Panc1 (cell line): Measurements from ENCODE around the gene EFCAB8. TPM values are rescaled to one million over a fixed set of nuclear protein-coding genes. Genes with fewer than 3 reads are reported as not detected.

Experiments
- ATAC-seq: fragments of 200-7000 bp; cut with Tn5 transposase; 2 replicates; pipeline ENCODE4 v1.9.1; 2020; ENCODE audit warnings: mild to moderate bottlenecking, moderate library complexity
- BruUV-seq: library from RNA; stranded (reverse); fragments of 400-500 nt; replicated peaks from 2 replicates; lab custom pipeline; 2021; lab: Mats Ljungman, UMichigan
- CTCF ChIA-PET: fragments of 300-600 bp; sonication (Branson Sonifier 250); formaldehyde crosslinking; loops from one replicate; lab custom pipeline; 2022; ENCODE audit warnings: antibody characterized with exemption; lab: Charles Lee
- POLR2A ChIA-PET: fragments of 300-600 bp; sonication (Branson Sonifier 250); formaldehyde crosslinking; loops from one replicate; lab custom pipeline; 2022; ENCODE audit warnings: antibody characterized with exemption; lab: Charles Lee
- DNase-seq: peaks from one replicate; pipeline ENCODE4 v3.0.0-alpha.2; 2010; ENCODE audit warnings: low read depth, low spot score
- H3K27ac ChIP-seq: 2 replicates; pipeline ENCODE4 v1.5.1; 2011; ENCODE audit warnings: mild to moderate bottlenecking, low read length, inconsistent platforms
- H3K27me3 ChIP-seq: fragments of 200-500 bp; sonication (Bioruptor generic); 2 replicates; pipeline ENCODE4 v1.6.0; 2014; ENCODE audit warnings: low read length, inconsistent platforms; ENCODE audit not compliant: control insufficient read depth, insufficient read depth
- H3K36me3 ChIP-seq: fragments of 200-500 bp; sonication (Bioruptor generic); 2 replicates; pipeline ENCODE4 v1.5.1; 2014; ENCODE audit warnings: inconsistent platforms, mild to moderate bottlenecking, low read length, moderate library complexity; ENCODE audit not compliant: control insufficient read depth, insufficient read depth
- H3K4me1 ChIP-seq: 2 replicates; pipeline ENCODE4 v1.5.1; 2011; ENCODE audit warnings: inconsistent platforms, mild to moderate bottlenecking, low read length, moderate library complexity; ENCODE audit not compliant: control insufficient read depth, insufficient read depth
- H3K4me3 ChIP-seq, 2 experiments: 2 replicates each; pipeline ENCODE4 v1.5.1; 2011 to 2012; ENCODE audit warnings: low read depth in 2 of 2, low read length in 2 of 2, mild to moderate bottlenecking in 2 of 2, inconsistent platforms in 1 of 2, moderate library complexity in 1 of 2
- H3K9me3 ChIP-seq: fragments of 200-500 bp; sonication (Bioruptor generic); 2 replicates; pipeline ENCODE4 v1.5.1; 2014; ENCODE audit warnings: low read depth, mild to moderate bottlenecking, inconsistent platforms, low read length, moderate library complexity; ENCODE audit not compliant: control insufficient read depth, insufficient read depth
- POLR2AphosphoS5 ChIP-seq: IDR thresholded peaks from 2 replicates; pipeline ENCODE4 v1.6.1; 2012; ENCODE audit warnings: mild to moderate bottlenecking, low read depth, low read length, moderate library complexity
- SIN3A ChIP-seq: IDR thresholded peaks from 2 replicates; pipeline ENCODE4 v1.6.1; 2012; ENCODE audit warnings: low read depth, mild to moderate bottlenecking, low read length, moderate library complexity, borderline replicate concordance; ENCODE audit not compliant: insufficient read depth
- TCF7L2 ChIP-seq: IDR thresholded peaks from 2 replicates; pipeline ENCODE4 v1.6.1; 2011; ENCODE audit warnings: mild to moderate bottlenecking, low read depth, low read length, inconsistent platforms
- in situ Hi-C: cut with HindIII; loops from 2 replicates; pipeline ENCODE4 v1.10.0; 2016; ENCODE audit warnings: low sequenced_read_pairs, low pct_unique_long_range_greater_than_20kb
- intact Hi-C: fragments of 100-400 bp; cut with micrococcal nuclease; formaldehyde crosslinking; loops from one replicate; pipeline ENCODE4 v1.10.0; 2022; ENCODE audit not compliant: unreplicated experiment
- total RNA-seq: library from RNA; stranded (reverse); gene quantifications from one replicate; pipeline ENCODE4 v1.2.1, GENCODE V29; 2021; ENCODE audit not compliant: unreplicated experiment
- TF ChIP-seq, protein P1 (sequence below), 2 experiments: IDR thresholded peaks; 2 replicates each; pipeline ENCODE4 v1.6.1; 2011 to 2012; ENCODE audit warnings: low read depth in 2 of 2, control low read depth in 1 of 2, low read length in 1 of 2, mild to moderate bottlenecking in 1 of 2, moderate library complexity in 1 of 2; ENCODE audit not compliant: insufficient read depth in 1 of 2
- TF ChIP-seq, protein P2 (sequence below): fragments of 450-650 bp; IDR thresholded peaks from 2 replicates; pipeline ENCODE4 v1.5.1; 2017; ENCODE audit warnings: mild to moderate bottlenecking

The EFCAB8 gene
- total RNA-seq, 1 experiment from 2014 or later: 1.1 TPM

DNA sequence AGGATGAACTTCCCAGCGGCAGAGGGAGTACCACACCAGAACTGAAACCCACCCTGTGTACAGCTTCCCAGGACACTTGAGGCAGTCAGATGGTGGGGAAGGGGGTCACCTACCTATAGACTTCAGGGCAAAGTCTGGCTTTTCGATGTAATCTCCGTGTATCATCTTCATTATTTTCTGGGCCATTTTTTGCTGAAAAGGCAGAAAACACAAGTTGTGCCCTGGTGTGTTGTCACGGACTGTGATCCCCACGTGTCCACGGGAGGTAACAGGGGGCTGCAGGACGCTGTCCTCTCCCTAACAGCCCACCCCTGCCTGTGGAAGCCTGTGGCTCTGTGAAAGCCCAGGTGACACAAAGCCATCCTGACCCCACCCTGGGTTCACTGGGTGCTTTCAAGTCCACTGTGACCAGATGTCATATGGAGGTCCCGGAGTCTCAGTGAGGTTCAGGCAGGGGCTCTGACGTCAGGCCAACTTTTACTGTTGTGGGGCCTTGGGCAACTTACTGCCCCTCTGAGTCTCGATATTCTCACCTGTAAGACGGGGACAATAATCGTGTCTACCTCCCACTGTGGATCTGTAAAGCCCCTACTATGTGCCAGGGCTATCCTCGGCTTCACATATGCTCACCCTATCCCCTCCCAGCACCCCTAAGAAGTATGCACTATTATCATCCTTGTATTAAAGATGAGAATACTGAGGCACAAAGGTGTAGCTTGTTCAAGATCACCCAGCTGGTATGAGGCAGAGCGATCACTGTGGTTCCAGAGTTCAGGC is 131.0 kb downstream of the EFCAB8 start:
- Histone ChIP-seq H3K36me3 (no peaks in the 10 kb centered on the region), H3K27me3 (no peaks in the 10 kb centered on the region), H3K4me1 (no peaks in the 10 kb centered on the region), H3K27ac (no peak overlapping the region), H3K9me3 (no peaks in the 10 kb centered on the region), H3K4me3 (no peak overlapping the region)
- DNase-seq (no peak), ATAC-seq (no peak)
- intact Hi-C loops (no loop called here), in situ Hi-C loops (no loop called here)
- POLR2A ChIA-PET: no interaction called here
- BruUV-seq: no TSS peak
- TF ChIP-seq SIN3A (no peak), POLR2AphosphoS5 (no peak), TCF7L2 (no peak)
- TF ChIP-seq, protein P1, sequence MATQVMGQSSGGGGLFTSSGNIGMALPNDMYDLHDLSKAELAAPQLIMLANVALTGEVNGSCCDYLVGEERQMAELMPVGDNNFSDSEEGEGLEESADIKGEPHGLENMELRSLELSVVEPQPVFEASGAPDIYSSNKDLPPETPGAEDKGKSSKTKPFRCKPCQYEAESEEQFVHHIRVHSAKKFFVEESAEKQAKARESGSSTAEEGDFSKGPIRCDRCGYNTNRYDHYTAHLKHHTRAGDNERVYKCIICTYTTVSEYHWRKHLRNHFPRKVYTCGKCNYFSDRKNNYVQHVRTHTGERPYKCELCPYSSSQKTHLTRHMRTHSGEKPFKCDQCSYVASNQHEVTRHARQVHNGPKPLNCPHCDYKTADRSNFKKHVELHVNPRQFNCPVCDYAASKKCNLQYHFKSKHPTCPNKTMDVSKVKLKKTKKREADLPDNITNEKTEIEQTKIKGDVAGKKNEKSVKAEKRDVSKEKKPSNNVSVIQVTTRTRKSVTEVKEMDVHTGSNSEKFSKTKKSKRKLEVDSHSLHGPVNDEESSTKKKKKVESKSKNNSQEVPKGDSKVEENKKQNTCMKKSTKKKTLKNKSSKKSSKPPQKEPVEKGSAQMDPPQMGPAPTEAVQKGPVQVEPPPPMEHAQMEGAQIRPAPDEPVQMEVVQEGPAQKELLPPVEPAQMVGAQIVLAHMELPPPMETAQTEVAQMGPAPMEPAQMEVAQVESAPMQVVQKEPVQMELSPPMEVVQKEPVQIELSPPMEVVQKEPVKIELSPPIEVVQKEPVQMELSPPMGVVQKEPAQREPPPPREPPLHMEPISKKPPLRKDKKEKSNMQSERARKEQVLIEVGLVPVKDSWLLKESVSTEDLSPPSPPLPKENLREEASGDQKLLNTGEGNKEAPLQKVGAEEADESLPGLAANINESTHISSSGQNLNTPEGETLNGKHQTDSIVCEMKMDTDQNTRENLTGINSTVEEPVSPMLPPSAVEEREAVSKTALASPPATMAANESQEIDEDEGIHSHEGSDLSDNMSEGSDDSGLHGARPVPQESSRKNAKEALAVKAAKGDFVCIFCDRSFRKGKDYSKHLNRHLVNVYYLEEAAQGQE (IDR thresholded peaks at IDR 0.05; ENCODE audit: insufficient read depth in 1 of 2, low read depth in 2 of 2, low read length in 1 of 2): no peak
- TF ChIP-seq, protein P2, sequence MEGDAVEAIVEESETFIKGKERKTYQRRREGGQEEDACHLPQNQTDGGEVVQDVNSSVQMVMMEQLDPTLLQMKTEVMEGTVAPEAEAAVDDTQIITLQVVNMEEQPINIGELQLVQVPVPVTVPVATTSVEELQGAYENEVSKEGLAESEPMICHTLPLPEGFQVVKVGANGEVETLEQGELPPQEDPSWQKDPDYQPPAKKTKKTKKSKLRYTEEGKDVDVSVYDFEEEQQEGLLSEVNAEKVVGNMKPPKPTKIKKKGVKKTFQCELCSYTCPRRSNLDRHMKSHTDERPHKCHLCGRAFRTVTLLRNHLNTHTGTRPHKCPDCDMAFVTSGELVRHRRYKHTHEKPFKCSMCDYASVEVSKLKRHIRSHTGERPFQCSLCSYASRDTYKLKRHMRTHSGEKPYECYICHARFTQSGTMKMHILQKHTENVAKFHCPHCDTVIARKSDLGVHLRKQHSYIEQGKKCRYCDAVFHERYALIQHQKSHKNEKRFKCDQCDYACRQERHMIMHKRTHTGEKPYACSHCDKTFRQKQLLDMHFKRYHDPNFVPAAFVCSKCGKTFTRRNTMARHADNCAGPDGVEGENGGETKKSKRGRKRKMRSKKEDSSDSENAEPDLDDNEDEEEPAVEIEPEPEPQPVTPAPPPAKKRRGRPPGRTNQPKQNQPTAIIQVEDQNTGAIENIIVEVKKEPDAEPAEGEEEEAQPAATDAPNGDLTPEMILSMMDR: no peak
- CTCF ChIA-PET: no interaction called here

DNA sequence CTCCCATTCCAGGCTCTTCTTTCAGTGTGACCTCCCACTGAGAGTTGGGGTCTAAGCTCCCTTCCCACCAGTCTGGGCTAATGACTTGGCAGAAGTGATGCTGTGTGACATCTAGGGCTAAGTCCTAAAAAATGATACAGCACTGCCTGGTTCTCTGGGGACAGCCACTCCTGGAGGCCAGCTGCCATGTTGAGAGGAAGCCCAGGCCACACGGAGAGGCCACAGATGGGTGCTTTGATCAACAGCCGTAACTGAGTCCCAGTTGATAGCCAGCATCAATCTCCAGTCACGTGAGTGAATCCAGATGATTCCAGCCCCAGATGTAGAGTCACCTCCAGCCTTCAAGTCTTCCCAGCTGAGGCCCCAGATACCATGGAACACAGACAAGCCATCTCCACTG is 131.7 kb downstream of the EFCAB8 start:
- CTCF ChIA-PET: no interaction called here

More for the DNA sequence above, 131.7 kb downstream of the EFCAB8 start:
- H3K9me3 ChIP-seq: peaks cover 1% of the 10 kb centered on the region; the same call in 1 of the 2 replicates
- ATAC-seq: no peak
- BruUV-seq: no TSS peak
- no peak overlapping the region for H3K4me3 ChIP-seq
- H3K4me1 ChIP-seq: no peaks in the 10 kb centered on the region
- TF ChIP-seq TCF7L2 (no peak), POLR2AphosphoS5 (no peak), SIN3A (no peak)
- TF ChIP-seq, protein P1 (IDR thresholded peaks at IDR 0.05; ENCODE audit: insufficient read depth in 1 of 2, low read depth in 2 of 2, low read length in 1 of 2): no peak
- TF ChIP-seq, protein P2: no peak
- H3K27me3 ChIP-seq: no peaks in the 10 kb centered on the region
- in situ Hi-C loops: no loop called here
- intact Hi-C loops: no loop called here
- H3K36me3 ChIP-seq: no peaks in the 10 kb centered on the region
- POLR2A ChIA-PET: interaction anchor here (1.1 kb wide), 1 partner anchor 87 kb away, joined by 3 read pairs; no protein-coding TSS in a partner anchor
- H3K27ac ChIP-seq: no peak overlapping the region
- DNase-seq: no peak
